GM18861 (cell line): ENCODE results near the gene ABITRAM.
"Not testable (repeated sequence)": the region's sequence is repeated elsewhere in the genome, so short reads cannot be mapped to it uniquely, and the experiment has no call there.

Source experiments
- ATAC-seq: cut with Tn5 transposase; IDR thresholded peaks from one replicate; pipeline ENCODE4 v1.9.1; 2021; ENCODE audit not compliant: unreplicated experiment

Gene ABITRAM

GRCh38 chr9:108934323-108934893, at the start of gene ABITRAM:
TSS of gene ABITRAM (plus strand) at chr9:108934400. CDS start at chr9:108934487, 87 bp downstream.
- peak; percentile 64 for ATAC-seq

GRCh38 chr9:108884701-108885100, 49.5 kb upstream of the ABITRAM start:
- ATAC-seq = no peak

GRCh38 chr9:108885643-108886348, 48.4 kb upstream of the ABITRAM start:
- peak; percentile 98 for ATAC-seq

- ATAC-seq = not testable (repeated sequence)
Measured at GRCh38 chr9:108886594-108887271, 47.5 kb upstream of the ABITRAM start.

GRCh38 chr9:108889649-108890067, 44.5 kb upstream of the ABITRAM start:
- no peak for ATAC-seq

GRCh38 chr9:108894225-108894997, 39.8 kb upstream of the ABITRAM start:
- ATAC-seq = no peak

- ATAC-seq = no peak
Measured at GRCh38 chr9:108897324-108898096, 36.7 kb upstream of the ABITRAM start.

GRCh38 chr9:108899023-108899695, 35.0 kb upstream of the ABITRAM start:
- not testable (repeated sequence) for ATAC-seq

- ATAC-seq = no peak
Measured at GRCh38 chr9:108900176-108900575, 34.0 kb upstream of the ABITRAM start.

- no peak for ATAC-seq
Measured at GRCh38 chr9:108903420-108904103, 30.6 kb upstream of the ABITRAM start.

- ATAC-seq = no peak
Measured at GRCh38 chr9:108904161-108904560, 30.0 kb upstream of the ABITRAM start.

- no peak for ATAC-seq
Measured at GRCh38 chr9:108905494-108905893, 28.7 kb upstream of the ABITRAM start.

GRCh38 chr9:108910402-108910801, 23.8 kb upstream of the ABITRAM start:
- no peak for ATAC-seq

GRCh38 chr9:108910914-108911313, 23.3 kb upstream of the ABITRAM start:
- ATAC-seq = no peak

GRCh38 chr9:108911820-108912219, 22.4 kb upstream of the ABITRAM start:
- ATAC-seq = no peak

GRCh38 chr9:108913391-108913790, 20.8 kb upstream of the ABITRAM start:
- ATAC-seq = no peak

GRCh38 chr9:108919517-108919916, 14.7 kb upstream of the ABITRAM start:
- ATAC-seq = no peak

GRCh38 chr9:108920401-108920800, 13.8 kb upstream of the ABITRAM start:
- ATAC-seq = not testable (repeated sequence)

GRCh38 chr9:108921200-108921599, 13.0 kb upstream of the ABITRAM start:
- no peak for ATAC-seq
